SIG-M5 treated with dmso at 0.1 percent for 504 hours (cell line): Measurements from ENCODE around the gene ZBTB7C.

Experiments used
- DNase-seq: peaks from one replicate; lab custom pipeline; 2025; ENCODE audit not compliant: unreplicated experiment; lab: John Stamatoyannopoulos, UW

The ZBTB7C gene

DNA sequence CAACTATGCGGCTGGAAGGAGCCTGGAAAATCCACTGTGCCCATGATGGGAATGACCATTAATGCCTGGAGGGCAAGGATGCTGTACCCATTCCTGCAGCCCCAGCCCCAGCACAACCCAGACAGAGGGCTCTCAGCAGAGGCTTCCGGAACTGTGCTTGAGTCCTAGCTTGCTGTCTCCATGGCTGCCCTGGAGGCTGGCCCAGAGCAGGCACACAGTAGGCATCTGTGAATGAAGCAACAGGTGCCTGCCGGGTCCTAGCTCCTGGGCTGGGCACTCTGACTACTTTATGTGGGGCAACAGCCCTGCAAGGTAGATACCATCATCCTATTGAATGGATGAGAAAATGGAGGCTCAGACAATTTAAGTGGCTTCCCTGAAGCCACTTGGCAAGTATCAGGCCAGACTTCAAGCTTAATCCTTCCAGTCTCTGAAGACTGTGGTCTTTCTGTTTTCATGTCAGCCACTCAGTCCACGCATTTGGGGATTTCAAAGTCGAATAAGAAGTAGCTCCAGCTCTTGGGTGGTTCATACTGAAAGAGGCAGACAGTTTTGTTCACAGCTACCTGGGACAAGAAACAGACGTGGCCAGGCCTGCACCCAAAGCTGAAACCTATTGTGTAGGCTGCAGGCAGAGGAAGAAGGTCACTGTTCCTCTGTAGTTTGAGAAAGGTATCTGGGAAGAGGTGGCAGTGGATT, 237.5 kb downstream of the ZBTB7C start:
- DNase-seq = no peak

DNA sequence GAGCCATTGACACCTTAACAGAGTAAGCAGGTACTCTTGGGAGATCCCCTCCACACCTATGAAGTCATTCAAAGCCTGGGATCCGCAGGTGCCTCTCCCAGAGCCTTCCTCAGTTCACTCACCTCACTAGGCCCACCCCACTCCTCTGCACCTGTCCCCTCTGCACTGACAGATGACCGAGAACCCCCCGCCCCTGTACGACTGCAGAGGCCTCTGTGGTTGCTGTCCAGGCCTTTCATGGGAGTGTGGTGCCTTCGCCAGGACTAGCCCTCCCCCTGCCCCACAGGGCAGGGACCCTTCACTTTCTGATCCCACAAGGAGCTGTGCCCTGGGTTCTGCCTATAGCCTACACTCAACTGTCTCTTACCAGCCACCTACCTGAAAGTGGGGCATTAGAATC, 238.5 kb downstream of the ZBTB7C start:
- DNase-seq = no peak

DNA sequence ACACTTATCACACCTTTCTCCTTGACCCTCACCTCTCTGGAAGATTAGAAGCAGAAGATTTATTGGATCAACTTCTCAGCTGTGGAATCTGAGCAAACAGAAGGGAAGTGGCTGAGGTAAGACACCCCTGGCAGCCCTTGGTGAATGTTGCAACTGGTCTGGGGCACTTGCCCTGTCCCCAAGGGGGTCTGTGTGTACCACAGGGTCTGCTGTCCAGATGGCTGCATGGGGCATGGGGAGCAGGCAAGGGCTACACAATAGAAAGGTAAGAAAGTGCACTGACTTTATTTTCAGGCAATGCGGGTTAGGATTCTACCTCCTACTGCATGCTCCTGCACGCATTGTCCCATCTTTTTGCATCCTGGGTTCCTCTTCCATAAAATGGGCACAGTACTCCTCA, 240.3 kb downstream of the ZBTB7C start:
- DNase-seq = no peak

GRCh38 chr18:48167897-48168253, 241.3 kb downstream of the ZBTB7C start:
- no peak for DNase-seq

DNA sequence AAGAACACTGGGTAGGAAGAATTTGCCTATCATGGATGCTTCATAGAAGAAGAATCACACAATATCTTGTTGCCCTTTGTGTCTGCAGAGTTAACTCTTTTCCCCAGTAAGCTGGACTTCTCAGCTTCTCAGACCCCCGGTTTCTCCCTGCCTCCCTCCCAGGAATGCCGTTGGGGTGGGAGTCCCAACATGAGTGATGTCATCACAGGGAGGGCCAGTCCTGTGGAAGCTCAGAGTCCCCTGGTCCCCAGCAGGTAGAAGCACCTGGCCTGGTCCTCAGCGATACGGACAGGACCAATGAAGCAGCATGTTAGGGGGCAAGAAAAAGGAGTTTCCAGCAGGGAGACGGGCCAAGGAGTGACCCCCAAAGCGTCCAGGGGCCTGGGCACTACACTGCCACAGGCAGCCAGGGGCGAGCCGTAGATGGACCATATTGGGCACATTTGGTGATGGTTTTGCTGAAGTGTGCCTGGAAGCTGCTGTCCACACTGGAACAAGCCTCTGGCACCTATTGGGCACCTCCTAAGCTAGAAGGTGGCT, 242.8 kb downstream of the ZBTB7C start:
- no peak for DNase-seq

- peak; percentile 74 for DNase-seq
Measured at GRCh38 chr18:48165111-48165866, 243.9 kb downstream of the ZBTB7C start.

DNA sequence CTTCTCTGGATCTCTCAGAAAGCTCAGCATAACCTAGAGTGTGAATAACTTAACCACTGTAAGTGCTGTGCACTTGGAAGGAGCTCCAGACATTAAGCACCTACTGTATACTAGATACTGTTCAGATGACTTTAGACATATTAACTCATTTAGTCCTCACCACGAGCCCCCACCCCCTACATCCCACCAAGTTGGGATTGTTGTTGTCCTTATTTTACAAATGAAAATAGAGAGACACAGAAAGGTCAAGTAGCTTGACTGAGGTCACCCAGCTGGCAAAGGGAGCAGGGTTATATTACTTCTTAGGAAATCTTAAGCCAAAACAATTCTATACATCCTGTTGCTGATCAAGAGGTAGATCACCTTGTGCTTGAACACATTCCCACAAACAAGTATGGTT, 244.5 kb downstream of the ZBTB7C start:
- no peak for DNase-seq

- DNase-seq = no peak
Measured at GRCh38 chr18:48164116-48164515, 245.1 kb downstream of the ZBTB7C start.

- no peak for DNase-seq
Measured at GRCh38 chr18:48163738-48164115, 245.5 kb downstream of the ZBTB7C start.

- DNase-seq = no peak
Measured at GRCh38 chr18:48162956-48163737, 246.0 kb downstream of the ZBTB7C start.

GRCh38 chr18:48161911-48162698, 247.1 kb downstream of the ZBTB7C start:
- no peak for DNase-seq

DNA sequence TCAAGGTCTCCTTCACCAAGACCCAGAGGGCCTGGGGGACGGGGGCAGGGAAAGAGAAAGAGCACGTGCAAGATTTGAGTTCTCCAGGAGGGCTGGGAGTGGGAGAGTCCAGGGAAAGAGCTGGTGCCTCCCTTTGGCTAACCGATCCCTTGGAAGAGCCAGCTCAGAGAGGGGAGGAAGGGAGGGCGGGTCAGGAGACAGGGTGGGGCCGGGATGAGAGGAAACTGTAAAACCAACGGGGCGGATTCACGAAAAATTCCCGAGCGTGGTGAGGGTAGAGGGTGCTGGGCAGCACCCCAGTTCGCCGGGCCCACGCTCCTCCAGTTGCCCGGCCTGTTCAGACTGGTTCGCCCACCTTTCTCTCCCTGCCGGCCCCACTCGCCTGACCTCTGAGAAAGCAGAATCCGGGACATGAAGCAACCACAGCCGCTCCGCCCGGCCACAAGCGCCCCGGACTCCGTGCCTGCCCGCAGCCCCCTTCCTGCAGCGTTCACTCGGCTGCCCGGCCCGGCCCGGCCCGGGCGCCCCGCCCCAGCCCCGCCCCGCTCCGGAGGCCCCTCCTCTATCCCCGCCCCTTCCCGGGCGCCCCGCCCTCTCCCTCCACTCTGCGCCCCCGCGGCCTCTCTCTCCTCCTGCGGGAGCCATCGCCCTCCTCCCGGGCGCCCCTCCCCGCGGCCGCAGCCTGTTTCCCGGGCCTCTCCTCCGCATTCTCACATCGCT, 247.8 kb downstream of the ZBTB7C start:
- DNase-seq = peak; percentile 44

DNA sequence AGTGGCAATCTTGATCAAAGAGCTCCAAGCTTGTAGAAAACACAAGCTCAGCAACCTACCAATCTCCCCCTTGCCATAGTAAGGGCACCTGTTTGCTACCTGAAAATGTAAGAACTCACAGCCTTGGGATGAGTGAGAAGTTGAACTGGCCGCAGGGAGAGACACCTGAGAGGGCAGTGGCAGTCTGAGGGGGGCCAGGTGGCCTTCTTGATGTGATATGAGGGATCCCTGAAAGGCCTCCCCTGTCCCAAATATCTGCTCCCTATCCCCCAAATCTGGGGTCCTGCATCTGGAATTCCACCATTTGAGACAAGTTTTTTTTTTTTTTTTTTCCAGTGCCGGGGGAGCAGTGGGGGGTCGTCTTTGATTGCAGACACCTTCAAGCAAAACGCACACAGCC, 248.6 kb downstream of the ZBTB7C start:
- DNase-seq = no peak

DNA sequence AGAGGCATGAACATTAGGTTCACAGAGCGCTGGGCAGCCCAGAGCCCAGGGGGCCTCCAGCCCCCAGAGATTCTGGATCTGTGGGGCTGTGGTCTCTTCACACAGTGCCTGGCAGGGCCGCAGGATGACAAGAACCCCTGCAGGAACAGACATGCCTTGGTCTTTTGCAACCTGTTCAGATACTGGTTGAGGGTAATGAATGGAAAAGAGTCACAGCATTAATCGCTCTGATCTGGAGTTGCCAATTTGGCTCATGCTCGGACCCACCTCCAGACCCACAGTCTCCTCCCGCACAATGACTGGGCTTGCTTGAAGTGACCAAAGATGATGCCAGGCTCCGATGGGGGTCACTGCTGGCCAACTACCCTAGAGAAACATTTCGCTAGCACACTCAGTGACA, 249.4 kb downstream of the ZBTB7C start:
- DNase-seq = no peak

- DNase-seq = no peak
Measured at GRCh38 chr18:48158721-48159120, 250.5 kb downstream of the ZBTB7C start.

GRCh38 chr18:48157956-48158355, 251.2 kb downstream of the ZBTB7C start:
- DNase-seq = no peak

DNA sequence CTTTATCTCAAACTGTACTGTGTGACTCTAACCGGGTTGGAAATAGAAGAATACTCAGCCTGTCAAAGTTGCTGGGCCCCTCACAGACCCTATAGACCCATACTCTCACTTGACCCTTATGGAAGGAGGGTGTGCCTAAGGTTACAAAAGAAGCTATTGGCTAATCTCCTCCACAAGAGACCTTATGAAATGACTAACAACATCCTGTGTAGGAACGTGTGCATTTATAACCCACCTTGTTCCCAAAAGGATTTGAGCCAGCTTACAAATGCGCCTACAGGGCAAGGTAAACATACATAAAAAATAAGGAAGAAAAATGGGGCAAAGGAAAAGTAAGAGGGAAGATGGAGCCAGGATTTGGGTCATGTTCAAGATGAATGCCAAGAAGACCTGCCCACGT, 253.3 kb downstream of the ZBTB7C start:
- no peak for DNase-seq

DNA sequence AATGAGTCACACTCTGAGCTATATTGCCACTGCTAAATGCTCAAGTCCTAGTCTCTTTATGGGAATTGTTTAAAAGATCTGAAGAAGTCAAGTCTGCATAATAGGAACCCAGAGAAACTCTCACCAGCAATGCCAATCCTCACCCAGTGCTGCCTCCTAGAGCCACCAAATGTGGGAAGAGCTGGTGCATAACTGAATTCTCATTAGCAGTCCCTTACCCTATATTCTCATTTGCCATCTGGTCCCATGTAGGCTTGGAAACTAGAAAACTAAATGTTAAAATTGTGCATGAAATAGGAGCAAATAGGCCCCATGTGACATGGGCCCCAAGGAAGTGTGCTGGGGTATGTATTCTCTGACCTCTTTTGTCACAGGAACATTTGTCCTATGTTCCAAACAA, 254.4 kb downstream of the ZBTB7C start:
- no peak for DNase-seq

GRCh38 chr18:48153613-48154481, 255.3 kb downstream of the ZBTB7C start:
- DNase-seq = no peak
